GM21423 (cell line): ENCODE measurements around the gene ZKSCAN3.
A peak's percentile ranks its signal among the peaks of the same experiment; 100 is the strongest.
"Not testable (repeated sequence)": the region's sequence is repeated elsewhere in the genome, so short reads cannot be mapped to it uniquely, and the experiment has no call there.

ENCODE experiments used
- ATAC-seq: cut with Tn5 transposase; IDR thresholded peaks from one replicate; pipeline ENCODE4 v1.9.1; 2021; ENCODE audit warnings: mild to moderate bottlenecking, moderate library complexity; ENCODE audit not compliant: unreplicated experiment

Gene ZKSCAN3

DNA sequence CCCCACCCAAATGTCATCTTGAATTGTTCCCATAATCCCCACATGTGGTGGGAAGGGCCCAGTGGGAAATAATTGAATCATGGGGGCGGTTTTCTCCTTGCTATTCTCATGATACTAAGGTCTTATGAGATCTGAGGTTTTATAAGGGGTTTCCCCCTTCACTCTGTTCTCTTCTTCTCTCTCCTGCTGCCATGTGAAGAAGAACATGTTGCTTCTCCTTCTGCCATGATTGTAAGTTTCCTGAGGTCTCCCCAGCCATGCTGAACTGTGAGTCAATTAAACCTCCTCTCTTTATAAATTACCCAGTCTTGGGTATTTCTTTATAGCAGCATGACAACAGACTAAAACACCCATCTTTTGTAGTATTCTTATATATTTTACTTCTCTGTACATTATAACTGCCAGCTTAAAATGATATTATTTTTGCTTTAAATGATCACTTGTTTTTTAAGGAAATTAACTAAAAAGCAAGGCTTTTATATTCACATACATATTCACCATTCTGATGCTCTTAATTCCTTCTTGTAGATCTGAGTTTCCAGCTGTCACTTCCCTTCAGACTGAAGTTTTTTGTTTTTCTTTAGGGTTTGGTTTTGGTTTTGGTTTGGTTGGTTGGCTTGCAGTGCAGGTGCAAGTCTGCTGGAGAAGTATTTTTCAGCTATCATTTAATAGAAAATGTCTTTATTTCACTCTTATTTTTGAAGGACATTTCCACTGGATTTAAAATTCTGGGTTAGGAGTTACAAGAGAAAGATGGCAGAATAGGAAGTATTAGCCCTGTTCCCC lies 9.2 kb upstream of the ZKSCAN3 start:
- ATAC-seq = no peak

DNA sequence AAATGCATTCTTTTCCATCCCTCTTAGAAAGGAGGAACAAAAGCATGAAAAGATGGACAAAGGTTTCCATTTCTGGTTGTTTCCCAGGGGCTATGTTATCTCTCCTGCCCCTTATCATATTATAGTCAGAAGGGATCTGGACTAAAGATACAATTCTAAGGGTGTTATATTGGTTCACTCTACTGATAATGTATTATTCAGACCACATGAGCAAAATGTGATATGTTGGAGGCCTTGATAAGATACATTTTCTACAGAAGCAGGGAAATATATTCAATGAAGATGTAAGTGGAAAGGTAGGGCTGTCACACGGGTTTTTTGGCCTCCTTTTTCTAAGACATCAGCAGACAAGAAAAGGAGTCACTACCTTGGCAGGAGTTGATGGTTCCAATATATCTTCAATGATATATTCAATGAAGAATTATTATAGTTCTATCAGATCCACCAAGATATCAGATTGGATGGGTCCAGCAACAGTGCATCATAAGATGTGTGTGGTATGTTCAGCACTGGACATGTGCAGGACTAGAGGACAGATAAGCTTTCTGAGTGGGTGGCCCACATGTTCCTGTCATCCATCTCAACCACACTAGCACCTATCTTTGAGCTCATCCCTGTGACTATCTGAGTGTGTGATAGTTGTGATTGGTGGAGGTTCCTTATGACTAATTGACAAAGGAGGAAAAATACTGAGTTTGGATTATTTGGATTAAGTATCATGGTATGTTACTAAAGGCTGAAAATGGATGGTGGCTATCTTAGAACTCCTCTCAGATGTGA lies 5.7 kb upstream of the ZKSCAN3 start:
- ATAC-seq = no peak

DNA sequence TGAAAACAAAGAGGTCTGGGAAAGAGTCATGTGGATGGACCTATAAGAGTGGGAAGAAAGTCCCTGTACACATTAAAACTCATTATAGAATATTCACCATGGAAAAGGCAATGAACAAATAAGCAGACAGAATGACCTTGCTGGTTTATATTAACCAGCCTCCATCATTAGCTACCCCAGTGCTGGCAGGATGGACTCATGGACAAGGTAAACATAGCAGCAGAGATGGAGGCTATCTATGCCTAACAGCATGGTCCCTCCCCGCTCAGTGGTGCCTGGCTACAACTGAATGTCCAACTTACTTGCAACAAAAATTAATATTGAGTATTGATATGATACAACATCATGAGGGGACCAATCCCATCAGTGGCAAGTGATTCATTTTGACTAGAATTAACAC lies 4.5 kb upstream of the ZKSCAN3 start:
- ATAC-seq = no peak

DNA sequence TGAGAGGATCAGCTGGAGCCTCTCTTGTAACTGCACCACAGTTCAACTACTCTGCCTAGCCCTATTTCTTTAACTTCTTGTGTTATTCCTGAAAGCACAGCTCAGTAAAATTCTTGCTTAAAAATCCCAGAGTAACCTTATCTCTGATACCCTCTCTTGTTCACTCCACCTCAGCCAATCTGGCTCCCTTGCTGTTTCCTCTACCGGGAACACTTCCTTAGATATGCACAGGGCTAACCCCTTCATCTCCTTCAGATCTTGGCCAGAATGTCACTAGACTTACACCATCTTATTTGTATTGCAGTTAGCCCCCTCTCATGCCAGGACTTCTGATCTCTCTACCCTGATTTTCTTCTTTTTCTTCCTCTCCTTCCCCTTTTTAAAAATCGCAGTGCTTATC lies 2.6 kb upstream of the ZKSCAN3 start:
- no peak for ATAC-seq

DNA sequence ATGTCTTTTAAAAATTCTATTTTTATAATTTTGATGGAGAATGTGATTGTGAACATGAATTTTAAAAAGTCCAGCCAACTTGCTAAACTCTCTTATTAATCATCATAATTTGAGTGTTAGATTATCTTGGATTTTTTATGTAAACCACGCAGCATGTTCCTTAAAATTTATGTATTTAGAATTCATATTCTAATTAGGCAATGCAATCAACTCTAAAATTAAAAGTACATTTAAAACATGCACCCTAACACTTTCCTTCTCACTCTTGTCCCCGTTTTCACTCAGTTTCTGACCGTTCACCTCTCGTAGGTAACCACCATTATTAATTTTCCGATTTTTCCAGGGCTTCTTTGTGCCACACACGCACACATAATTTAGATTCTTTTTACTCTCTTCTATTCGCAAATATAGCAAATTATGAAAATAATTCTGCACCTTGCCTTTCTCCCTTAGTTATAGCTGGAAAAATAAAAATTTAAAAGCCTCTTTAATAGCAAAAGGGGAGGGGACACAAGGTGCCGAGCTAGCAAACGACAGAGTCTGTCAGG lies 329 bp upstream of the ZKSCAN3 start:
- ATAC-seq = peak; percentile 17

DNA sequence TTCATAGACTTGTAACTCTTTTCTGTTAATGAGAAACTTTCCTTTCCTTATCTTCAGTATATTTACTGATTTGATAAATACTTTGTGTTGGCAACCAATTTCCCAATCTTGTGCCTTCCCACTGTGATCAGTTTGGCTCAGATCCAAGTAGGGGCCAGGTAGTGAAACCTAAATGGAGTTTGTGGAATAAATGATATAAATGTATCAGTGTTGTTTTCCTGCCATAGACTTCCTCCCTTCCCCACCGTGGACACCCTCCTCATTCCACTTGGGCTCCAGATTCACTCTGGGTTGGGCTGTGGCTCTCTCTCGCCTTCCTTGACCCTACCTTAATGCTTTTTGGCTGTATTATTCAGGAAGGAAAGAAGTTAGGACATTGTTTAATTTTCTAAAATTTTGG lies 1.3 kb downstream of the ZKSCAN3 start:
- ATAC-seq = no peak

DNA sequence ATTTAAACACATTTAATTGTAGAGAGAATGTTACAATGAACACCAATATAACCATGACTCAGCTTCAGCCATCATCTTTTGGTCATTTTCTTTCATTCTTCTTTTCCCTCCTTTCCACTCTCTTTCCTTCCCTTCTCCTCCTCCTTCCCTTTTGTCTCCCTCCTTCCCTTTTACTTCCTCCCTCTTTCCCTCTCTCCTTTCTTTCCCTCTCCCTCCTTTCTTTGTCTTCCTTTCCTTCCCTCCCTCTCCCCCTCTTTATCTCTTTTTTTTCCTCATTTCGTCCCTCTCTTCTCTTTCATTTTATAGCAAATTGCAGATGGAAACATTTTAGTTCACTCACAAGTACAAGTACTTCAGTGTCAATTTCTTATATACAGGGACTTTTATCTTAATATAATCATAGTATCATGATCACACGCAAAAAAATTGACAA lies 1.8 kb downstream of the ZKSCAN3 start:
- no peak for ATAC-seq

DNA sequence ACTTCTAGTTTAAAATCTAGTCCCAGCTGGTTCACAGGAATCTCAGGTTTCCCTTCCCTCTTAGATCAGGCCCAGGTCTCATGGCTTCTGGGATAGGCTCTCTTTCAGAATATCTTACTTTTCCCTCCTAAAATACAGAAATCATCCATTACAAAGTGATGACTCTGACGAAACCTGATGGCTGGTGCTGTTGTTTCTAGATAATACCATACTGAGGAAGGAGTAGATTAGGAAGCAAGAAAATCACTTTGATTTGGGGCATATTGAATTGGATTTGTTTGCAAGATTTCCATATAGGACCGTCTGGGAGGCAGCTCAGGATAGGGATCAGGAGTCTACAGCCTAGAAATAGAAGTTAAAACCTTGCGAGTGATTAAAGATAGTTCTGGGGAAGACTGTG lies 3.6 kb downstream of the ZKSCAN3 start:
- ATAC-seq = no peak

DNA sequence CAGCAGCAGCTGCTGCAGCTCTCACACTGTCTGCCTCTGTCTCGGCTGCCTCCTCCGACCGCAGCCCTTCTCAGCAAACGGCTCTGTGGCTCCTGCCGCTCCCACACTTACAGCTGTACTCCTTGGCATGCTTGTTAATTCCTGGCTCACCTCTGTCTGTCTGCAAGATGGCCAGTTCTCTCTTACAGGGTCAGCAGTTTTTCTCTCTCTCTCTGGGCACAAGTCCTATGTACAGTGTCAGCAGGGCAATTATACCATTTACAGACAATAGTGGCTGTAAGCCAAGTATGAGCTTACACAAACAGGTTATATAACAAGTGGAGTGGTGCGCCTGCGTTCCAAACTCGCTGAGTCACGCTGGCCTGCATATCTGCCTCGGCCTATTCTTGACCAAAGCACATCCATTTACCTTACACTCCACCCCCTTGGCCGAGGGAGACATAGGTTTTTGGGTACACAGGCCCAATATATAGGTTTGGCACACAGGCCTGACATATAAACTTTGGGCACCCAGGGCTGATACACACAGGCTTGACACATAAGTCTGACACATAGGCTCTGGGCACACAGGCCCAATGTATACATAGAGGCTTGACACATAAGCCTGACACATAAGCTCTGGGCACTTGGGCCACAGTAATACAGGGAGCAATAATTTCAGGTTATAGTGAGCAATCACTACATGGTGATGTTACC lies 4.4 kb downstream of the ZKSCAN3 start:
- ATAC-seq = no peak

DNA sequence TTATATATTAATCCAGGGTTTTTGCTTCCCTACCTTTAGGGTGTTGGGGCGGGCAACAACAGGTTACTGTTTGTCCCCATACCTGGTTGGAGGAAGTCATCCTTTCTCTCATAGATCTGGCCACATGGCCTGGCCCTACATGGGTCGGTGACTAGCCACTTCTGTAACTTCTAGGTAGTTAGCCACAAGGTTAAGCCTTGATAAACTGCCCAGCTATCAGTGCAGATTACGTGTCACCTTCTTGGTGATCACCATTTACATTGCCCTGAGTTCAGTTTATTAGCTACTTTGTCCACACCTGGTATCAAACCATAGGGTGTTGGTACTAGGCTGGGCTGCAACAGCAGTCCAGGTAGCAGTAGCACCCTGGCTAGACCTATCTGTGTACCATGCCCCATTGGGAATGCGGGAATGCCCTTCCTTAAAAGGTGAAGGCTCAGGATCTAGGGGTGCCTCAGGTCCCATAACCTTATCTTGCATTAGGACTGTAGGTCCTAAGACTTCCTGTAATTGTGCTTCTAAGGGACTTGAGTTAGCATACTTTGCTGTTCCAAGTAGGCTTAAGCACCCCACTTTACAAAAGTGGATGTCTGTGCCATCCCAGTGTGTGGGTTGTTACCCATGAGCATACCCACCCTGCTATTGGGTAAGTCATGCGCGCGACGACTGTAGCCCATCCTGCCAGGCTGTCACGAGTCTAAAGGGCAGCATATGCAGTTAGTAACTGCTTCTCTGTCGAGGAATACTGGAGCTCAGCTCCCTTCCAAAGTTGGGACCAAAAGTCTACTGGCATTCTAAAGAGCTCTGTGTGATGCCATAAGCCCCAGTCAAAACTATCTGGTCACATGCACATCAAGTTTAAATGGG lies 5.2 kb downstream of the ZKSCAN3 start:
- ATAC-seq = no peak

DNA sequence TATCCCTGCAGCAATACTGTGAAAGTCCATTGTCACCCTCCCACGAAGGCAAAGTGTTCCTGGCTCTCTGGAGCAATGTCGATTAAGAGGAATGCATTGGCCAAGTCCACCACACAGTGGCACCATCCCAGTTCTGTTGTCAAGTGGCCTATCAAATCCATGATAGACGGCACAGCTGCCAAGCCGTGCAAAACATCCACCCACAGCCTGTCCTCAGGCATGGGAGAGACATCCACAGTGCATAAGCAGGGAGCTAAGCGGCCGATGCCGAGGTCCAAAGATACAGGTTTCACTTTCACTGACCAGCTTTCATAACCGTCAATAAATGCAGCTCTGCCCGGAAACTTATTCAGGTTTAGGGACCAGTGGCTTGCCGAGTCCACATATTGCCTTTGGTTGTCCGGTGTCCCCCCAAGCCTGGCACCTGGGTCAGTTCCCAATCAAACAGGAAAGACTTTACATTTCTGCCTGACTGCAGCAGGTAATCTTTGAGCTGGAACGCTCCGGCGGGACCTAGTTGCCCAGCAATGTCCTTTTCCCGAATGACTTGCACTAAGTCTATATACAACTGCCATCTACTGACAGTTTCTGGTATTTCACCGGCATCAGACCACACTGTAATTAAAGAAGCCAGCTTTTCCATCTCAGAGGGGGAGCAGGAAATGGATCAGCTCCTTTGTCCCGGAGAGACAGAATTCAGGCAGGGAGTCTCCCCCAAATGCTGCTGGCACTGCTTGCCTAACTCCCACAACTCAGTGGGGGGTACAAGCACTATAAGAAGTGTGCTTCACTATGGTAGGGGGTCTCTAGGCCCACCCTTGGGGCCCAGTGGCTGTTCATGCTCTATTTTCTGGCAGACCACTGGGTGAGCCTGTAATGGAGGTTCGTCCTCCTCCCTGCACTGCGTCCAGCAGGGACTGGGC lies 6.3 kb downstream of the ZKSCAN3 start:
- ATAC-seq = peak; percentile 62

DNA sequence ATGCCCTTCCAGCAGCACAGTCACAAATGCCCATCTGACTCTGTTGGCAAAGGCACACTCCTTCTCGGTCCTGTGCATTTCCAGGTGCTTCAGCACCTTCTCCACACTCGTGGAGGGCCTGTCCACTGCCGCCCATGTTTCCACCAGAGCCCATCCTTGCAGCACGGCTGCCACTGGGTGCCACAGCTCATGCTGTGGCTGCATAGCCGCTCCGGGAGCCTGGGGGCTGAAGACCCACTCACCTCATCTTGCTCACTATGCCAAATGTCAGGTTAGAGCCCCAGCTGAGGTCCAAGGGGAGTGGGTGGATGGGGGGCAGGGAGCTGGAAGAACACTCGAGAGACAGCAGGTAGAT lies 6.9 kb downstream of the ZKSCAN3 start:
- ATAC-seq = no peak

DNA sequence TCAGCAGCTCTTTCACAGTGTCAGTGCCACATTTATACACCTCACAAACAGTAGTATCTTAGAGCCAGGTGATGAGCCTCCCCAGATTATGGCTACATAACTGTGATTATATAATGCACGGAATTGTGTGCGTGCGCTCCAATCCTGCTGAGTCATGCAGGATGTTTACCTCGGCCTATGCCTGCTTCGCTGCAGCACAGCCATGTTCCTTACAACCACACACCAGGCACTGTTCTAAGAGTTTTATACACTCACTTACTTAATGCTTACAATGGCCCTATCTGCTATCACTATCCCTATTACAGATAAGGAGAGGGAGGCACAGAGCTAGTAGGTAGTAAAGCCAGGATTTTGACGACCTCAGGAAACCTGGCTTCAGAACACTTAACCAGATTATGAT lies 7.3 kb downstream of the ZKSCAN3 start:
- ATAC-seq = no peak

DNA sequence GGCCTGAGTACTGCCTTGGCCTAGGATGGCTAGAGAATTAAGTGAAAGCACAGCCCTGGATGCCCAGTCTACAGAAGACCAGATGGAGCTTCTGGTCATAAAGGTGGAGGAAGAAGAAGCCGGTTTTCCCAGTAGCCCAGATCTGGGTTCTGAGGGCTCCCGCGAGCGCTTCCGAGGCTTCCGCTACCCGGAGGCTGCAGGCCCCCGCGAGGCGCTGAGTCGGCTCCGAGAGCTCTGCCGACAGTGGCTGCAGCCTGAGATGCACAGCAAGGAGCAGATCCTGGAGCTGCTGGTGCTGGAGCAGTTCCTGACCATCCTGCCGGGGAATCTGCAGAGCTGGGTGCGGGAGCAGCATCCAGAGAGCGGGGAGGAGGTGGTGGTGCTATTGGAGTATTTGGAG lies 9.8 kb downstream of the ZKSCAN3 start:
- ATAC-seq = not testable (repeated sequence)

DNA sequence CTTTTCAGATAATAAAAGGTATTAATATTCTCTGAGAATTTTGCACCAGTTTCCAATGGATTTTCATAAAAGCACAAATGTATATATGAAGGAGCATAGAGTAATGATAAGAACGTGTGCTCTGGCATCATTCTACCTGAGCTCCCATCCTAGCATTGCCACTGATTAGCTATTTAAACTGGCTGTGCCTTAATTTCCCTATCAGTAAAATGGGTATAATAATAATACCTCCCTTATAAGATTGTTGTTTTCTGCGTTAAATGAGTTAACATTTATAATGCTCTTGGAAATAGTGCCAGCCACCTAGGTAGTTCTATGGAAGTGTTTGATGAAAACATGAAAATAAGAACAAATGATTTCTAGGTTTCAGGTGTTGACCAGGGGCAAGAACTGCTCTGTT lies 11.2 kb downstream of the ZKSCAN3 start:
- ATAC-seq = no peak

DNA sequence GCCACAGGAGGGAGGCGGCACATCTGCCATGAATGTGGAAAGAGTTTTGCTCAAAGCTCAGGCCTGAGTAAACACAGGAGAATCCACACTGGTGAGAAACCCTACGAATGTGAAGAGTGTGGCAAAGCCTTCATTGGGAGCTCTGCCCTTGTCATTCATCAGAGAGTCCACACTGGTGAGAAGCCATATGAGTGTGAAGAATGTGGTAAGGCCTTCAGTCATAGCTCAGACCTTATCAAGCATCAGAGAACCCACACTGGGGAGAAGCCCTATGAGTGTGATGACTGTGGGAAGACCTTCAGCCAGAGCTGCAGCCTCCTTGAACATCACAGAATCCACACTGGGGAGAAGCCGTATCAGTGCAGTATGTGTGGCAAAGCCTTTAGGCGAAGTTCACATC lies 15.8 kb downstream of the ZKSCAN3 start:
- not testable (repeated sequence) for ATAC-seq

DNA sequence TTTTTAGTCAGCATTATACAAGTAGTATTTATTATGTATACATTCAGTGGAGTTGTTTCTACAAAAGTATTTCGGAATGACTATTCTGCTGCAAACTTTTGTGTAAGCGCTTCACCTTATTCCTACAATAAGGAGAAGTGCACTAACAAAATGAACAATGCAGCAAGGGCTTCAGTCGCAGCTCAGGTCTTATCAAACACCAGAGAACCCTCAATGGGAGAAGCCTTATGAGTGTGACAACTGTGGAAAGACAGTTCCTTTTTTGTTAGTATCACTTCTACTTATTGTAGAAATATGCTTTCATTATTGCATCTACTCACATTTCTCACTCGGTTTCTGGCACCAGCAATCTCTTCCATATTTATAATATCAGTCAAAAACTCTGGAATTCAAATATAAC lies 18.8 kb downstream of the ZKSCAN3 start:
- peak; percentile 65 for ATAC-seq

DNA sequence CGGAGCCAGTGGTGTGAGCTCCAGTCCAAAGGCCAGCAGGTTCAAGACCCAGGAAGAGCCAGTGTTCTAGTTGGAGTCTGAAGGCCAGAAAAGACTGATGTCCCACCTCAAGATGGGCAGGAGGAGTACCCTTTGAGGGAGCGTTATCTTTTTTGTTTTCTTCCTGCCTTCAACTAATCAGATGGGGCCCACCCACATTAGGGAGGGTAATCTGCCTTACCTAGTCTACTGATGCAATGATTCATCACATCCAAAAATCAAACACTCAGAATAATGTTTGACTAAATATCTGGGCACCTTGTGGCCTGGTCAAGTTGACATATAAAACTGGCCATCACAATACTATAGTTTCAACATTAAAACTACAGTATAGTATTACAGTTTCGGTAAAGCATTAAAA lies 19.7 kb downstream of the ZKSCAN3 start:
- ATAC-seq = no peak

DNA sequence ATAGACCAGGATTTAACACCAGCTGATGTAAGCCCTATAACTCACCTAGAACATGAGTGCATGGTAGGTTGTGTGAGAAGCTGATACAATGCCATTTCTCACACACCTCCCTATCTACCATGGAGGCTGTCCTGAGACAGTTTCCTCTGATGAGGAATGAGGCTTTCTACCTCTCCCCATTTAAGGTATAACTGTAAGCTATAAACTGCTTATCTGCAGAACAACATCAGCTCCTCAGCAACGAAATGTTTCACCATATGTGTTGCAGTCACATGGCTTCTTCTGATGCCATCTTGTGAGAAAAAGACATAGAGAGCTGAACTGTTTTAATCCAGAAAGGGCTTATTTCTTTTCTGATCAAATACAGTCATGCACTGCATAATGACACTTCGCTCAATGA lies 20.7 kb downstream of the ZKSCAN3 start:
- no peak for ATAC-seq

DNA sequence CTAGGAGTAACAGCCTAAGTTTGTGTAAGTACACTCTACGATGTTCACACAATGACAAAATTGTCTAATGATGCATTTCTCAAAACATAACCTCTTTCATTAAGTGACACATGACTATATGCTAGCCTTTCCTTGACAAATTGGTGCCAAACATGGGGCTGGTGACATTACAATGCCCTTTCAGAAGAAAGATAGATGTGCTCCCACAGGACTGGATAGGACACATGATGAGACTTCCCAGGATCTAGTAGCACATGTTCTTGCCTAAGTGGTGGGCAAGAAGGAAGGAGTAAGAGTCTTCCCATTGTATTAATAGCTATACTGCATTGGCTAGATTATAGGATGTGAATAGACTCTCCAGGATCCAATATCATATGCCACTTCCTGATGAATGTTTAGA lies 21.5 kb downstream of the ZKSCAN3 start:
- no peak for ATAC-seq
